ENCODE results near the gene GPSM3.

The GPSM3 gene

DNA sequence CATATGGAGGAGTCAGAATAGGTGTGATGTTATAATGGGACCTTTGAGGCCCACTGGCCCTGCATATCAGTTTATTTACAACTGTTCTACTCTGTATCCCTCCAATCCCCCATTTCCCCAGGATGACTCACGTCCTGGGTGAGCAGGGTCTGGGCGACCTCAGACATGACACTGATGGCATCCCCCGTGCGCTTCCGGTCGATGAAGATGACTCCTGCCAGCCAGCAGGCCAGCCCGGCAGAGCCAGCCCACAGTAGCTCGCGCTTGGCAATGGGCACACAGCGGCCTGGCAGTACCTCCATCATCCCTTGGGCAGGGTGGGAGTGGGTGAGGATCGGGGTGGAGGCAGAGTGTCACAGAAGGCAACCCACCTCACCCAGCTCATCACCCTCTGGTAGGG is 22.1 kb downstream of the GPSM3 start:
- DNase-seq = no peak

- DNase-seq = no peak
These were observed 23.4 kb downstream of the GPSM3 start for GRCh38 chr6:32168807-32169591.

DNA sequence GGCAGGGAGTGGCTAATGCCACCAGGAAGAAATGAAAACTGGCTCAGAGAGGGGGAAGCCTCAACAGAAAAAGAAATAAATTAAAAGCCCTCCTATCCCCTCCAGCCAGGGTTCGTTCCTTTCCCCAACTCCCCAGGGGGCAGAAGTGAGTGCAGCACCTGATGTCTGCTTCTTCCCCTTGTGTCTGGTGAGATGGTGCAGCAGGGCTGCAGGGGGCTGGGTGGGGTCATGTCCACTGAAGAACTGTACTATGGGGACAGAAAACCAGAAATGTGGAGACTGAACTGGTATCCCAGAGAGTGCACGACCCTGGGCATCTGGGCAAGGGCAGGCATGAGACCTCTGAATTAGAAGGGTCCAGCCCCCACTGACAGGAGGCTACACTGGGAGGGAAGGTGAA is 24.1 kb downstream of the GPSM3 start:
- no peak for DNase-seq

- no peak for DNase-seq
These were observed 24.6 kb downstream of the GPSM3 start for GRCh38 chr6:32167761-32168262.

GRCh38 chr6:32167154-32167760 is 25.2 kb downstream of the GPSM3 start:
- DNase-seq = no peak

DNA sequence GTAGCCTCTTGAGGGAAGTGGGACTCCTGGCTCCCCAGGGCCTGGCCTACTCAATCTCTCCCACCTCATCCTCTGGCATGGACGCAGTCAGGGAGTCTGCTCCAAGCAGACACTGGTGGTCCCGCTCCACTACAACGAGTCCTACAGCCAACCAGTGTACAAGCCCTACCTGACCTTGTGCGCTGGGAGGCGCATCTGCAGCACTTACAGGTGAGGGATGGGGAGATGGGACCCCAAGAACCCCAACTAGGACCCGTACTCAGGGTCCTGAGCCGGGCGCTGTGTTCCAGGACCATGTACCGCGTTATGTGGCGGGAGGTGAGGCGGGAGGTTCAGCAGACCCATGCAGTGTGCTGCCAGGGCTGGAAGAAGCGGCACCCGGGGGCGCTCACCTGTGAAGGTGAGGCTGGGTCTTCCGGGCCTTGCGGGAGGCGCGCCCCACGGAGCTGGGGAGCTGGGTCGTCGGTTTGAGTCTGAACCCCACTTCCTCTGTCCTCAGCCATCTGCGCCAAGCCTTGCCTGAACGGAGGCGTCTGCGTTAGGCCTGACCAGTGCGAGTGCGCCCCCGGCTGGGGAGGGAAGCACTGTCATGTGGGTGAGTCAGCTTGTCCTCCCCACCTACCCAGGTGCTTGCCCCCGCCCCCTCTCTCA is 25.9 kb downstream of the GPSM3 start:
- no peak for DNase-seq

DNA sequence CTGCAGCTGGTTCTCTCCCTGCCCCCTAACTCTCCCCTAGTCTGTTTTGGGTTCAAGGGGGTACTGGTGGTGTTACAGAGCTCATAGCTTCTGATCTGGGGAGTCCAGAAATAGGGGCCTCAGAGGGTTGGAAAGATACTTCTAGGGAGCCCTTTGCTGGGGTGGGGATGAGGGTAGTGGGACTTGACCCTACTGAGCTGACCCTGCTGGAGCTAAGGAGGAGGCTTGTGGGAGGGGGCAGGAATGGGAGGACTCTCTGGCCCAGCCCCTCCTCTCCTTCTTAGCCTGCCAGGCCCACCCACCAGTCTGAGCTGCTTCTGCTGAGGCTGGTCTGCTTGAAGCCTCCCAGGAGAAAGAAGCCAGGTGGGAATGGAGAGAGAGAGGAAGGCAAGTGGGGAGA is 28.1 kb downstream of the GPSM3 start, which contains the start of gene EGFL8:
EGFL8 (plus strand) TSS at position 301 of the 400 bp plus-strand sequence. CDS start 1,571 bp downstream, outside the sequence.
- no peak for DNase-seq

DNA sequence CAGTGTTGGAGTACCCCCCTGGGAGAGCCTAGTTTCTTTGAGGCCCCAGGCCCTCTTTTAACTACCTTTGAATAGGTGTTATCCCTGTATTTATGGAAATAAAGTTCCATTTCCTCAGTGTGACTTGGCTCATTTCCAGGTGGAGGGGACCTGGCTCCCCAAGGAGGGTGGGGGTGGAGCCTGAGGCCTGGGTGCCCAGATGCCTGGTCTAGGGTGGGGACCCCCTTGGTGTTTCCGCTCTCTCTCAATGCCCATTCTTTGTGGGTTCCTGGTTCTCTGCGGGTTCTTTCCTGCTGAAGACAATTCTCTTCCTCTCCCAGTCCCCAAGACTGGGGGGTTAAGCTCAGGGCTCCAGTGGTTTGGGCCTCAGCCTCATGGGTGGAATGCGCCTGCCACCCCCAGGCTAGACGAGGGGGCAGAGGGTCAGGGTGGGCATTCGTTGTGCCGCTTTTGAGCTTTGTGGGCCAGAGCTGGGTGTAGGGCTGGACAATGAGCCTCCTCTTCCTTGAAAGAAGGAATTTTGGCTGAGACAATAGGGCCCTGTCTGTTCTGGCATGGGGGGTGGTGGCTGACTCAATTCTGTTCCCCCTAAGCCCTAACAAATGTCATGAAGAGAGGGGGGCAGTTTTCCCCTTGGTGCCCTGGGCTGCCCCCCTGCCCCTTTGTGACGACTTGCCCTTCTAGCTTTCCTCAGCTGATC is 28.7 kb downstream of the GPSM3 start:
- no peak for DNase-seq

- no peak for DNase-seq
These were observed 34.4 kb downstream of the GPSM3 start for GRCh38 chr6:32158052-32158451.

GRCh38 chr6:32156891-32157290 is 35.6 kb downstream of the GPSM3 start:
- DNase-seq = no peak

DNA sequence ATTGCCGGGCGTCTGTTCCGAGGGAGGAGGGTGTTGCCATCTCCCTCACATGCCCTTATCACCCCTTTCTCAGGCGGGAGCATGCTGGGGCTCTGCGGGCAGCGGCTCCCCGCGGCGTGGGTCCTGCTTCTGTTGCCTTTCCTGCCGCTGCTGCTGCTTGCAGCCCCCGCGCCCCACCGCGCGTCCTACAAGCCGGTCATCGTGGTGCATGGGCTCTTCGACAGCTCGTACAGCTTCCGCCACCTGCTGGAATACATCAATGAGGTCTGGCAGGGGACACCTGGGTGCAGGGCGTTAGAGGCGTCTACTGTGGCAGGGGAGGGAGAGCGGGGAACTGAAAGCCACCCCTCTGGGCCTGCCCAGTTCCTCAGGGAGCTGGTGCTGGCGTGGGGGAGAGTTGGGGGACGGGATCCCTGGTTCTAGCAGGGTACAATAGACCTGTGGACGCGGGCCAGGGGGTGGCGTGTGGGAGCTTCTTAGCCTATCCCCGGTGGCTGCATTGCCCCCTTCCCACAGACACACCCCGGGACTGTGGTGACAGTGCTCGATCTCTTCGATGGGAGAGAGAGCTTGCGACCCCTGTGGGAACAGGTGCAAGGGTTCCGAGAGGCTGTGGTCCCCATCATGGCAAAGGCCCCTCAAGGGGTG is 37.8 kb downstream of the GPSM3 start:
- DNase-seq = peak in 1 of 2 donors; percentile 9

GRCh38 chr6:32153564-32154513 is 38.6 kb downstream of the GPSM3 start, which contains the start of gene PPT2:
TSS of gene PPT2 (plus strand) at chr6:32154141. CDS start at chr6:32154595, 454 bp downstream.
- DNase-seq = peak; percentile 6 to 19

- DNase-seq = no peak
These were observed 39.5 kb downstream of the GPSM3 start for GRCh38 chr6:32152769-32153563.

DNA sequence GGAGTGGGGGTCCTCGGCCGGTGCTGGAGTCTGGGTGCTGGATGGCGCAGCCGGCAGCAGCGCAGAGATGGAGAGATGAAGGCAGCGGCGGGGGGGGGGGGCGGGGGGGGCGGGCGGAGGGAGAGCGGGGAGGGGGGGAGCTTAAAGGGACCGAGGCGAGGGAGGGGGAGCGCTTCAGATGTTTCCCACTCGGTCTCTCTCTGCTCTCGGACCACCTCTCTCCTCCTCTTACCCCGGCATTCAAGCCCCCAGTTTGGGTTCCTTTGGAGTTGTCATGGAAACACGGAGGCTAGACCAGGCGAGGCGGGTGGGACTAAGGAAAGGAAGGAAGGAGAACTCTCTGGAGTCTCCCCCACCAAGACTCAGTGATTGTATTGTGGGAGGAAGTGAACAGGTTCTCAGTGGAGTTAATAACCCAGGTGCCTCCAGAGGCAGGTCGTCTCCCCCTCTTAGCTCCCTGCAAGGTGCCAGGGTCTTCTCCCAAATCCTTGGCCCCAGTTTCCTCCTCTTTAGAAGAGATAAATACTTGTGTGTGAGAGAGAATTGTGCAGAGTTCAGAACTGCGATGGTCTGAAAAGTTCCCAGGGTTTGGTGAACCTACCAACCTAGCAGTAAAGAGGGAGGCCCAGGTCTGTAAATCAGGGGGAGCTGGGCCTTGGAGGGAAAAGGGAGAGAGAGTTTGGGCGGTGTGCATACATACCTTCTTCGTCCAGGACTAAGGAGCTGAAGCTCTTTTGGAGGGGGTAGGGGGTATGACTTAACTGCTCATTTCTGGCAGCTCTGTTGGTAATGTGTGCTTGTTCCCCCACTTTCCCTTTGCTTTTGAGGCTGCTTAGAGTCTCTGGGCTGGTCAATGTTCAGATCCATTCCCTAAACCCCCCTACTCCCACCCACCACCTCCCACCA is 40.3 kb downstream of the GPSM3 start, which contains the start of gene PRRT1:
PRRT1 (minus strand) TSS at position 77 of the 906 bp plus-strand sequence. CDS start 112 bp downstream, outside the sequence.
- DNase-seq = no peak

GRCh38 chr6:32151181-32151862 is 41.1 kb downstream of the GPSM3 start:
- no peak for DNase-seq

DNA sequence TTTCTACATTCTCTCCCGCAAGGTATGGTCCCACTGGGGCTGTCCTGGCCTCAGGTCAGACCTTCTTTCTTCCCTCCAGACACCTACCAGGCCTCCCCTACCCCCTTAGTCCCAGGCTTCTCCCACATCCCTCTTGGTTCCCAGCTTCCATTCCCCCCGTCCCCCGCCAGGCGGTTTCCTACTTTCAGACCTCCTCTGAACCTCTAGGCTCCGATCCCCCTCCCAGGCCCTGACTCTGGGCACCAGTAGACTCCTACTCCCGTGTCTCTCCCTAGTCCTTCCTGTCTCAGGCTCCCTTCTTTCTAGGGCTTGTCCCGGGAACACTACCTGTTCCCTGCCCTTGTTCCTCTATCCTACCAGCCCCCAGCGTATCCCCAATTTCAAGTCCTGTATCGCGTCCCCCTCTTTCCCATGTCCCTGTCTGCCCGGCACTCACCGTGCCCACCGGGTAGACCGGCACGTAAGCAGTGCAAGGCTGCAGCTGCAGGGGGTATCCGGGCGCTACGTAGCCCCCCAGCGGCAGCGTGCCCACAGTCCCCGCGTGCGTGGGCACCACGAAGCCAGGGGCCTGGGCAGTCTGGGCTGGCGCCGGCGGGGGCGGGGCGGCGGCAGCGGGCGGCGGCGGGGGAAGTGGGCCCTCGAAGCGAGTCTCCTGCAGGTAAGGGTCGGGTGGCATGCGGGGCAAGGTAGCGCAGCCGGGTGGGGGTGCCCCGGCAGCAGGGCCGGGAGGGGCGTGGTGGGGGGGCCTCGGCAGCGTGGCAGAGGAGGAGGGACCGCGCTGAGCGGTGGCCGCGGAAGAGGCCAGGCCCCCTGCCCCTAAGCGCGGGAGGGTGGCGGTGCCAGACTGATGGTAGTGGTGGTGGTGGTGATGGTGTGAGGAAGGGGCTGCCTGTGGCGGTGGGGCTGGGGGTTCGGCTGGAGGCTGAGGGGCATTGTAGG is 42.2 kb downstream of the GPSM3 start:
- no peak for DNase-seq

GRCh38 chr6:32149092-32149755 is 43.2 kb downstream of the GPSM3 start:
- DNase-seq = no peak
